Measurements from ENCODE around the gene PRRG4. TPM values are rescaled to one million over a fixed set of nuclear protein-coding genes. Genes with fewer than 3 reads are reported as not detected.

The PRRG4 gene
- total and polyA plus RNA-seq, 2 of the 13 experiments (the other 11 are each of a cell fraction or from before 2014, with no cell fraction given): 0.24 to 0.95 TPM

DNA sequence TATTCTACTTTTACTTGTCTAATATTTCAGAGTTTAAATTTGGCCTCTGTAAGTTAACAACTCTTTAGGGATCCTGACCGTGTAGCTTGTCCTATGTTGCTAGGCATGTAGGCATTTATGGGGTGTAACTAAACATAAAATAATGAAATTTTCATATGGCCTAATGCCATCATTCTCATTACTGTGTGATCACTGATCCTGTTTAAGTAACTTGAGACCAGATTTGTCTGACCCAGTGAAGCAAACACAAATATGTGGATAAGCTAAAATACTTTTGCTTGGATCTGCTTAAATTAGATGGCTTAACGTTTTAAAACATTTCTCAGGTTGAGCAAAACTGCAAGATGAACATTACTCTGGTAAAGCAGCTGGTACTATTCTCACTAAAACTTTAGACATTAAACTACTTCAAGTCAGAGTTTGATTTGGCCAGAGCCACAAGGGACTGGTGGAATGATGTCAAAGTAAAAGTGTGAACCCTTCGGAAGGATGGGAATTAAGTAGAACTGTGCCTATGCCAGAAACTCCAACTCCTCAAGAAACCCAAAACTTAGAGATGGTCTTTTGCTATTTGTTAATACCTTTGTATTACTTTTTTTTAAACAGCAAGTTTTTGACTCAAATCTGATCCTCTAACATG is 75.4 kb downstream of the PRRG4 start:
- in situ Hi-C loops (cut with HindIII; ENCODE audit: extremely low pct_ligation_motif_present, low pct_unique_long_range_greater_than_20kb) (no loop called here), intact Hi-C loops (cut with micrococcal nuclease; ENCODE audit: unreplicated experiment) (no loop called here)
- no peak overlapping the region for H2AFZ ChIP-seq (ENCODE audit: low read length)
- WGBS (ENCODE audit: low lambda C conversion rate): 88% methylated on average over 3 of the region's 3 CpGs
- FAIRE-seq (no peak), DNase-seq (ENCODE audit: low spot score) (no peak), ATAC-seq (no peak)
- no peaks in the 10 kb centered on the region for H3K9me3 ChIP-seq (ENCODE audit: low read length)
- no peaks in the 10 kb centered on the region for H3K27me3 ChIP-seq (ENCODE audit: control insufficient read depth in 1 of 2, insufficient read depth in 2 of 2, low read length in 2 of 2)
- peaks cover 88% of the 10 kb centered on the region for H3K79me2 ChIP-seq (ENCODE audit: insufficient read depth, low read length)
- no peak overlapping the region for H3K9ac ChIP-seq (ENCODE audit: insufficient read depth, low read depth, low read length)
- H4K20me1 ChIP-seq (ENCODE audit: insufficient read depth, low read length): 0 out of 2 replicates have a peak, but pooled peaks cover 3% of the 10 kb centered on the region
- ChIA-PET CTCF (ENCODE audit: low intra/inter-chr PET ratio, low total read pairs) (no interaction called here), POLR2A (no interaction called here)
- no peak overlapping the region for H3K4me2 ChIP-seq (ENCODE audit: low read depth, low read length)
- H3K36me3 ChIP-seq (replicated peaks in 1 of 2; ENCODE audit: control insufficient read depth in 1 of 2, insufficient read depth in 2 of 2, low read length in 2 of 2): peaks cover 1 to 8% of the 10 kb centered on the region in 2 experiments; a peak in 3 of 5 replicates
- H3K4me1 ChIP-seq (ENCODE audit: insufficient read depth, low read length): no peaks in the 10 kb centered on the region
- BruUV-seq (replicated peaks): TSS peak; percentile 2
- no peak overlapping the region for H3K27ac ChIP-seq (ENCODE audit: extremely low read length, insufficient read depth, low read length)
- no peak overlapping the region for H3K4me3 ChIP-seq (replicated peaks in 1 of 3; ENCODE audit: insufficient read depth in 1 of 3, low read depth in 2 of 3, low read length in 3 of 3)
- no peak for TF ChIP-seq REST (IDR thresholded peaks at IDR 0.05; ENCODE audit: borderline replicate concordance in 1 of 2, low read depth in 1 of 2, low read length in 2 of 2)
- TF ChIP-seq, protein P1, sequence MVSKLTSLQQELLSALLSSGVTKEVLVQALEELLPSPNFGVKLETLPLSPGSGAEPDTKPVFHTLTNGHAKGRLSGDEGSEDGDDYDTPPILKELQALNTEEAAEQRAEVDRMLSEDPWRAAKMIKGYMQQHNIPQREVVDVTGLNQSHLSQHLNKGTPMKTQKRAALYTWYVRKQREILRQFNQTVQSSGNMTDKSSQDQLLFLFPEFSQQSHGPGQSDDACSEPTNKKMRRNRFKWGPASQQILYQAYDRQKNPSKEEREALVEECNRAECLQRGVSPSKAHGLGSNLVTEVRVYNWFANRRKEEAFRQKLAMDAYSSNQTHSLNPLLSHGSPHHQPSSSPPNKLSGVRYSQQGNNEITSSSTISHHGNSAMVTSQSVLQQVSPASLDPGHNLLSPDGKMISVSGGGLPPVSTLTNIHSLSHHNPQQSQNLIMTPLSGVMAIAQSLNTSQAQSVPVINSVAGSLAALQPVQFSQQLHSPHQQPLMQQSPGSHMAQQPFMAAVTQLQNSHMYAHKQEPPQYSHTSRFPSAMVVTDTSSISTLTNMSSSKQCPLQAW (CRISPR knock-in tag; IDR thresholded peaks at IDR 0.05): no peak
- TF ChIP-seq PHB2 (IDR thresholded peaks at IDR 0.05; ENCODE audit: partially characterized antibody): no peak
- no peak for TF ChIP-seq ZMYM3 (CRISPR knock-in tag; IDR thresholded peaks at IDR 0.05)
- no peak for TF ChIP-seq ZNF432 (CRISPR knock-in tag; IDR thresholded peaks at IDR 0.05; ENCODE audit: borderline replicate concordance)
- no peak for TF ChIP-seq ZNF567 (CRISPR knock-in tag; IDR thresholded peaks at IDR 0.05; ENCODE audit: borderline replicate concordance)
- TF ChIP-seq, protein P2, sequence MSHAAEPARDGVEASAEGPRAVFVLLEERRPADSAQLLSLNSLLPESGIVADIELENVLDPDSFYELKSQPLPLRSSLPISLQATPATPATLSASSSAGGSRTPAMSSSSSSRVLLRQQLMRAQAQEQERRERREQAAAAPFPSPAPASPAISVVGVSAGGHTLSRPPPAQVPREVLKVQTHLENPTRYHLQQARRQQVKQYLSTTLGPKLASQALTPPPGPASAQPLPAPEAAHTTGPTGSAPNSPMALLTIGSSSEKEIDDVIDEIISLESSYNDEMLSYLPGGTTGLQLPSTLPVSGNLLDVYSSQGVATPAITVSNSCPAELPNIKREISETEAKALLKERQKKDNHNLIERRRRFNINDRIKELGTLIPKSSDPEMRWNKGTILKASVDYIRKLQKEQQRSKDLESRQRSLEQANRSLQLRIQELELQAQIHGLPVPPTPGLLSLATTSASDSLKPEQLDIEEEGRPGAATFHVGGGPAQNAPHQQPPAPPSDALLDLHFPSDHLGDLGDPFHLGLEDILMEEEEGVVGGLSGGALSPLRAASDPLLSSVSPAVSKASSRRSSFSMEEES (CRISPR knock-in tag; IDR thresholded peaks at IDR 0.05): no peak
- no peak for TF ChIP-seq HOXA5 (CRISPR knock-in tag; IDR thresholded peaks at IDR 0.05)
- no peak for TF ChIP-seq ZNF766 (CRISPR knock-in tag; IDR thresholded peaks at IDR 0.05; ENCODE audit: borderline replicate concordance)
- TF ChIP-seq ZNF883 (CRISPR knock-in tag; IDR thresholded peaks at IDR 0.05; ENCODE audit: not compliant biosample characterization): no peak
- TF ChIP-seq ZNF280B (CRISPR knock-in tag; IDR thresholded peaks at IDR 0.05; ENCODE audit: borderline replicate concordance): no peak
- no peak for TF ChIP-seq SRF (IDR thresholded peaks at IDR 0.05; ENCODE audit: low read depth, low read length)
- no peak for TF ChIP-seq ZNF576 (CRISPR knock-in tag; IDR thresholded peaks at IDR 0.05)
- no peak for TF ChIP-seq DMAP1 (CRISPR knock-in tag; IDR thresholded peaks at IDR 0.05)
- TF ChIP-seq ZIK1 (CRISPR knock-in tag; IDR thresholded peaks at IDR 0.05; ENCODE audit: borderline replicate concordance, low read depth): no peak
- no peak for TF ChIP-seq ZSCAN25 (CRISPR knock-in tag; IDR thresholded peaks at IDR 0.05)
